SK-N-SH treated with all-trans-retinoic acid at 6 μM for 48 hours (cell line): ENCODE data around the gene ATP8A1.

ENCODE experiments used
- ATAC-seq: fragments of 200-7000 bp; cut with Tn5 transposase; 3 replicates; pipeline ENCODE4 v1.9.1; 2020; ENCODE audit warnings: mild to moderate bottlenecking, moderate library complexity
- ARNTL ChIP-seq: fragments of 450-650 bp; formaldehyde crosslinking; IDR thresholded peaks from 2 replicates; pipeline ENCODE4 v1.5.0; 2020; ENCODE audit warnings: low read depth, mild to moderate bottlenecking, moderate library complexity, borderline replicate concordance
- CSDC2 ChIP-seq: fragments of 250-450 bp; sonication (Bioruptor Pico); IDR thresholded peaks from 2 replicates; pipeline ENCODE4 v1.5.0; 2020; ENCODE audit warnings: mild to moderate bottlenecking, moderate library complexity
- OSR1 ChIP-seq: fragments of 250-450 bp; sonication (Bioruptor Pico); IDR thresholded peaks from 2 replicates; pipeline ENCODE4 v1.8.0; 2022; ENCODE audit warnings: moderate library complexity, mild to moderate bottlenecking, inconsistent platforms
- PATZ1 ChIP-seq: fragments of 250-450 bp; sonication (Bioruptor Pico); IDR thresholded peaks from 2 replicates; pipeline ENCODE4 v1.8.0; 2020; ENCODE audit warnings: mild to moderate bottlenecking, moderate library complexity, borderline replicate concordance
- PPARA ChIP-seq: fragments of 250-450 bp; sonication (Bioruptor Pico); IDR thresholded peaks from 2 replicates; pipeline ENCODE4 v1.5.0; 2020; ENCODE audit warnings: mild to moderate bottlenecking, borderline replicate concordance
- RARB ChIP-seq: fragments of 250-450 bp; sonication (Bioruptor Pico); IDR thresholded peaks from 2 replicates; pipeline ENCODE4 v1.8.0; 2021; ENCODE audit warnings: mild to moderate bottlenecking, moderate library complexity
- SNAI2 ChIP-seq: fragments of 250-450 bp; sonication (Bioruptor Pico); IDR thresholded peaks from 2 replicates; pipeline ENCODE4 v1.5.0; 2020; ENCODE audit warnings: mild to moderate bottlenecking, moderate library complexity
- TCF4 ChIP-seq: fragments of 250-450 bp; sonication (Bioruptor Pico); IDR thresholded peaks from 2 replicates; pipeline ENCODE4 v1.8.0; 2021; ENCODE audit warnings: mild to moderate bottlenecking, moderate library complexity, borderline replicate concordance
- ZFP3 ChIP-seq: fragments of 250-450 bp; sonication (Bioruptor Pico); IDR thresholded peaks from 2 replicates; pipeline ENCODE4 v1.5.0; 2020; ENCODE audit warnings: mild to moderate bottlenecking, moderate library complexity
- ZFP30 ChIP-seq: fragments of 450-650 bp; formaldehyde crosslinking; IDR thresholded peaks from 2 replicates; pipeline ENCODE4 v1.5.0; 2022; ENCODE audit warnings: mild to moderate bottlenecking, moderate library complexity
- ZNF565 ChIP-seq: fragments of 450-650 bp; formaldehyde crosslinking; conservative IDR thresholded peaks from 2 replicates; pipeline ENCODE4 v1.5.0; 2020; ENCODE audit warnings: low read depth, mild to moderate bottlenecking, moderate library complexity
- ZNF8 ChIP-seq: fragments of 450-650 bp; formaldehyde crosslinking; IDR thresholded peaks from 2 replicates; pipeline ENCODE4 v1.5.0; 2020; ENCODE audit warnings: mild to moderate bottlenecking, moderate library complexity
- TF ChIP-seq, protein P1 (sequence below): fragments of 250-450 bp; sonication (Bioruptor Pico); IDR thresholded peaks from 2 replicates; pipeline ENCODE4 v1.5.1; 2020; ENCODE audit warnings: low read depth, mild to moderate bottlenecking, moderate library complexity
- TF ChIP-seq, protein P2 (sequence below): fragments of 250-450 bp; sonication (Bioruptor Pico); IDR thresholded peaks from 2 replicates; pipeline ENCODE4 v1.8.0; 2021; ENCODE audit warnings: low read depth, mild to moderate bottlenecking, moderate library complexity, borderline replicate concordance
- TF ChIP-seq, protein P3 (sequence below): fragments of 250-450 bp; sonication (Bioruptor Pico); IDR thresholded peaks from 2 replicates; pipeline ENCODE4 v1.5.0; 2020; ENCODE audit warnings: mild to moderate bottlenecking, moderate library complexity

ATP8A1 gene

DNA sequence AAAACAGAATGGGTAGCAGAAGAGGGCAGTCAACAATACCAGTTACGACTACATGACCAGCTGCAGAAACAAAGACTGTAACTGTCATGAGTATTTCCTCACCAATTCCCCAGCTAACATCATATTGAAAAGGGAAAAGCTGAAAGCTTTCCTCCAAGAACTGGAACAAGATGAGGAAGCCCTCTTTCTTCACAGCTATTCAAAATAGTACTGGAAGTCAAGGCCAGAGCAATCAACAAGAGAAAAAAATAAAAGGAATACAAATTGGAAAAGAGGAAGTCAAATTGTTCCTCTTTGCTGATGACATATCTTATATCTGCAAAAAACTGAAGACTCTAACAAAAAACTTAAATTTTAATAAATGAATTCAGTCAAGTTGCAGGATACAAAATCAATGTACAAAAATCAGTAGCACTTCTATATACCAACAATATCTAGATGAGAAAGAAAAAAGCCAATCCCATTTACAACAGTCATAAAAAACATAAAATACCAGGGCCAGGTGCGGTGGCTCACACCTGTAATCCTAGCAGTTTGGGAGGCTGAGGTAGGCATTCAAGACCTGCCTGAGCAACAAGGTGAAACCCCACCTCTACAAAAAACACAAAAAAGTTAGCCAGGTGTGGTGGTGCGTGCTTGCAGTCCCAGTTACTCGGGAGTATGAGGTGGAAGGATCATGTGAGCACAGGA is 125.4 kb downstream of the ATP8A1 start:
- ATAC-seq: no peak
- no peak for TF ChIP-seq TCF4

GRCh38 chr4:42523066-42523718 is 133.7 kb downstream of the ATP8A1 start:
- TF ChIP-seq ZFP30 (CRISPR knock-in tag) (no peak), ZNF8 (no peak), ARNTL (CRISPR knock-in tag) (no peak), RARB (CRISPR knock-in tag) (no peak), ZNF565 (CRISPR knock-in tag) (no peak), OSR1 (CRISPR knock-in tag) (no peak), CSDC2 (CRISPR knock-in tag) (no peak), PATZ1 (no peak), ZFP3 (CRISPR knock-in tag) (no peak), PPARA (no peak), SNAI2 (CRISPR knock-in tag) (no peak)
- TF ChIP-seq, protein P1, sequence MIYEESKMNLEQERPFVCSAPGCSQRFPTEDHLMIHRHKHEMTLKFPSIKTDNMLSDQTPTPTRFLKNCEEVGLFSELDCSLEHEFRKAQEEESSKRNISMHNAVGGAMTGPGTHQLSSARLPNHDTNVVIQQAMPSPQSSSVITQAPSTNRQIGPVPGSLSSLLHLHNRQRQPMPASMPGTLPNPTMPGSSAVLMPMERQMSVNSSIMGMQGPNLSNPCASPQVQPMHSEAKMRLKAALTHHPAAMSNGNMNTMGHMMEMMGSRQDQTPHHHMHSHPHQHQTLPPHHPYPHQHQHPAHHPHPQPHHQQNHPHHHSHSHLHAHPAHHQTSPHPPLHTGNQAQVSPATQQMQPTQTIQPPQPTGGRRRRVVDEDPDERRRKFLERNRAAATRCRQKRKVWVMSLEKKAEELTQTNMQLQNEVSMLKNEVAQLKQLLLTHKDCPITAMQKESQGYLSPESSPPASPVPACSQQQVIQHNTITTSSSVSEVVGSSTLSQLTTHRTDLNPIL (CRISPR knock-in tag): no peak
- TF ChIP-seq, protein P2, sequence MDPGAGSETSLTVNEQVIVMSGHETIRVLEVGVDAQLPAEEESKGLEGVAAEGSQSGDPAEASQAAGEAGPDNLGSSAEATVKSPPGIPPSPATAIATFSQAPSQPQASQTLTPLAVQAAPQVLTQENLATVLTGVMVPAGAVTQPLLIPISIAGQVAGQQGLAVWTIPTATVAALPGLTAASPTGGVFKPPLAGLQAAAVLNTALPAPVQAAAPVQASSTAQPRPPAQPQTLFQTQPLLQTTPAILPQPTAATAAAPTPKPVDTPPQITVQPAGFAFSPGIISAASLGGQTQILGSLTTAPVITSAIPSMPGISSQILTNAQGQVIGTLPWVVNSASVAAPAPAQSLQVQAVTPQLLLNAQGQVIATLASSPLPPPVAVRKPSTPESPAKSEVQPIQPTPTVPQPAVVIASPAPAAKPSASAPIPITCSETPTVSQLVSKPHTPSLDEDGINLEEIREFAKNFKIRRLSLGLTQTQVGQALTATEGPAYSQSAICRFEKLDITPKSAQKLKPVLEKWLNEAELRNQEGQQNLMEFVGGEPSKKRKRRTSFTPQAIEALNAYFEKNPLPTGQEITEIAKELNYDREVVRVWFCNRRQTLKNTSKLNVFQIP: no peak
- TF ChIP-seq, protein P3, sequence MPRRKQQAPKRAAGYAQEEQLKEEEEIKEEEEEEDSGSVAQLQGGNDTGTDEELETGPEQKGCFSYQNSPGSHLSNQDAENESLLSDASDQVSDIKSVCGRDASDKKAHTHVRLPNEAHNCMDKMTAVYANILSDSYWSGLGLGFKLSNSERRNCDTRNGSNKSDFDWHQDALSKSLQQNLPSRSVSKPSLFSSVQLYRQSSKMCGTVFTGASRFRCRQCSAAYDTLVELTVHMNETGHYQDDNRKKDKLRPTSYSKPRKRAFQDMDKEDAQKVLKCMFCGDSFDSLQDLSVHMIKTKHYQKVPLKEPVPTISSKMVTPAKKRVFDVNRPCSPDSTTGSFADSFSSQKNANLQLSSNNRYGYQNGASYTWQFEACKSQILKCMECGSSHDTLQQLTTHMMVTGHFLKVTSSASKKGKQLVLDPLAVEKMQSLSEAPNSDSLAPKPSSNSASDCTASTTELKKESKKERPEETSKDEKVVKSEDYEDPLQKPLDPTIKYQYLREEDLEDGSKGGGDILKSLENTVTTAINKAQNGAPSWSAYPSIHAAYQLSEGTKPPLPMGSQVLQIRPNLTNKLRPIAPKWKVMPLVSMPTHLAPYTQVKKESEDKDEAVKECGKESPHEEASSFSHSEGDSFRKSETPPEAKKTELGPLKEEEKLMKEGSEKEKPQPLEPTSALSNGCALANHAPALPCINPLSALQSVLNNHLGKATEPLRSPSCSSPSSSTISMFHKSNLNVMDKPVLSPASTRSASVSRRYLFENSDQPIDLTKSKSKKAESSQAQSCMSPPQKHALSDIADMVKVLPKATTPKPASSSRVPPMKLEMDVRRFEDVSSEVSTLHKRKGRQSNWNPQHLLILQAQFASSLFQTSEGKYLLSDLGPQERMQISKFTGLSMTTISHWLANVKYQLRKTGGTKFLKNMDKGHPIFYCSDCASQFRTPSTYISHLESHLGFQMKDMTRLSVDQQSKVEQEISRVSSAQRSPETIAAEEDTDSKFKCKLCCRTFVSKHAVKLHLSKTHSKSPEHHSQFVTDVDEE: no peak
- ATAC-seq: no peak

- no peak for TF ChIP-seq ZNF8
- TF ChIP-seq ARNTL (CRISPR knock-in tag): no peak
- no peak for TF ChIP-seq PPARA
- TF ChIP-seq, protein P2: no peak
- TF ChIP-seq, protein P1 (CRISPR knock-in tag): no peak
- TF ChIP-seq ZFP30 (CRISPR knock-in tag): peak; percentile 67; the same call in 1 of the 2 replicates
- TF ChIP-seq, protein P3: no peak
- no peak for TF ChIP-seq ZNF565 (CRISPR knock-in tag)
- TF ChIP-seq, all 23 proteins: peak for 1
- ATAC-seq: peak; percentile 77
Measured at GRCh38 chr4:42519803-42520417, 137.0 kb downstream of the ATP8A1 start.
